OCI-LY3 (cell line): Measurements from ENCODE around the gene PHACTR2.

ENCODE experiments used
- EZH2phosphoT487 ChIP-seq: fragments of 200-600 bp; shearing (Covaris generic); IDR thresholded peaks from 2 replicates; pipeline ENCODE4 v1.6.1; 2018; ENCODE audit warnings: antibody characterized with exemption, mixed run types, low read depth
- TF ChIP-seq, protein P1 (sequence below): fragments of 200-600, 300-600 bp; sonication (generic); IDR thresholded peaks from 2 replicates; pipeline ENCODE4 v1.5.1; 2014; ENCODE audit warnings: antibody characterized with exemption, low read length, low read depth

DNA sequence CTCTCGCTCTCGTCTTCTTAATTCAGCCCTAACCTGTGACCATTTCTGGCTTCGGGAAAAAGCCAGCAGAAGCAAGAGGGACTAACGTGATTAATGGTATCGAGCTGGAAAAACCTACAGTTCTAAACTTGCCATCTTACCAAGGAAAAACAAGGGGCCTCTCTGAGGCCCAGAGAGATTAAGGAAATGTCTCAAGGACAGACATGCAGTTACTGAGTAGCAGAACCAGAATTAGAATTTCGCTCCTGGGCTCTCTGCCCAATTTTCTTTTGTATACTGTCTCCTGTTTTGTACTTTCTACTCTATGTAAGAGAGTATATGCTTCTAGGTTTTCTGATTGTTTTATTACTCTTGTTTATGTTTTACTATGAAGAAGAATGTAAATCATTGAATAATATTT is 97.6 kb downstream of the PHACTR2 start:
- TF ChIP-seq EZH2phosphoT487: no peak
- TF ChIP-seq, protein P1, sequence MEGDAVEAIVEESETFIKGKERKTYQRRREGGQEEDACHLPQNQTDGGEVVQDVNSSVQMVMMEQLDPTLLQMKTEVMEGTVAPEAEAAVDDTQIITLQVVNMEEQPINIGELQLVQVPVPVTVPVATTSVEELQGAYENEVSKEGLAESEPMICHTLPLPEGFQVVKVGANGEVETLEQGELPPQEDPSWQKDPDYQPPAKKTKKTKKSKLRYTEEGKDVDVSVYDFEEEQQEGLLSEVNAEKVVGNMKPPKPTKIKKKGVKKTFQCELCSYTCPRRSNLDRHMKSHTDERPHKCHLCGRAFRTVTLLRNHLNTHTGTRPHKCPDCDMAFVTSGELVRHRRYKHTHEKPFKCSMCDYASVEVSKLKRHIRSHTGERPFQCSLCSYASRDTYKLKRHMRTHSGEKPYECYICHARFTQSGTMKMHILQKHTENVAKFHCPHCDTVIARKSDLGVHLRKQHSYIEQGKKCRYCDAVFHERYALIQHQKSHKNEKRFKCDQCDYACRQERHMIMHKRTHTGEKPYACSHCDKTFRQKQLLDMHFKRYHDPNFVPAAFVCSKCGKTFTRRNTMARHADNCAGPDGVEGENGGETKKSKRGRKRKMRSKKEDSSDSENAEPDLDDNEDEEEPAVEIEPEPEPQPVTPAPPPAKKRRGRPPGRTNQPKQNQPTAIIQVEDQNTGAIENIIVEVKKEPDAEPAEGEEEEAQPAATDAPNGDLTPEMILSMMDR: no peak
